Right ventricle myocardium superior (tissue), 1 donor: ENCODE results near the gene ELF3. TPM values are rescaled to one million over a fixed set of nuclear protein-coding genes. Genes with fewer than 3 reads are reported as not detected.
A peak's percentile ranks its signal among the peaks of the same experiment; 100 is the strongest.
"Not testable (repeated sequence)": the region's sequence is repeated elsewhere in the genome, so short reads cannot be mapped to it uniquely, and the experiment has no call there.

Experiments used
- ATAC-seq: fragments of 200-7000 bp; cut with Tn5 transposase; one replicate; pipeline ENCODE4 v1.9.1; 2020; ENCODE audit warnings: mild to moderate bottlenecking; ENCODE audit not compliant: poor library complexity
- DNase-seq: peaks from one replicate; pipeline ENCODE4 v3.0.0-alpha.2; 2020
- intact Hi-C: fragments of 100-400 bp; cut with DNase I; formaldehyde crosslinking; loops from one replicate; pipeline ENCODE4 v1.11.2; 2022
- total RNA-seq: library from RNA; stranded (reverse); fragmentation: NEBNext Ultra II Directional; extraction: Animal tissue kit (Norgen Biotek cat#: 25700); gene quantifications from one replicate; pipeline ENCODE4 v1.2.1, GENCODE V29; 2021
- donor health status: DM: no; HTN: yes; CAD: no; lungs with severe emphysema.

The ELF3 gene
- total RNA-seq, 1 donor from 2014 or later = 0.65 TPM

- intact Hi-C loops = no loop called here
- DNase-seq (no peak), ATAC-seq (no peak)
Observed at GRCh38 chr1:202005958-202006357, 4.4 kb upstream of the ELF3 start.

DNA sequence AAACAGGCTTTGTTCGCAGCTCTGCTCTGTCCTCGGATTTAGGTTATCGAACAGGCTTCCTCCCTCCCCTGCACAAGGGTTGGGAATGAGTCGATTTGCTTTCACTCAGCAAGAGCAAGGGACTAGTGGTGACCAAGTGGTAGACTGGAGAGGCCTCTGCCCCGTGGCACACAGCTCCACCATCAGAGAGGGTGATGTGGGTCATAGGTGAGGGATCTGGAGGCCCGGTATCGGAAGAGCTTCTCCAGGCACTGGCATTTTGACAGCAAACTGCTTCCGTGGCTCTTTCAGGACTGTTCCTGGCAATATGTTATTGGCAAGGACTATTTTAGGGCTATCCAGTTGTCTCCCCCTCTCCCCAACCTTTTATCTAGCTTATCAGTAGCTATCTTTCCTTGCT, 3.1 kb upstream of the ELF3 start:
- DNase-seq (no peak), ATAC-seq (no peak)
- intact Hi-C loops = no loop called here

GRCh38 chr1:202007805-202008489, 2.4 kb upstream of the ELF3 start:
- DNase-seq (no peak), ATAC-seq (no peak)
- intact Hi-C loops = loop anchor here (2.0 kb wide), 1 partner anchor 111 kb away; no protein-coding TSS in a partner anchor

- ATAC-seq (peak; percentile 83), DNase-seq (peak; percentile 48)
- intact Hi-C loops = loop anchor here (2.0 kb wide), 1 partner anchor 109 kb away; no protein-coding TSS in a partner anchor
Observed at GRCh38 chr1:202009326-202010179, 834 bp upstream of the ELF3 start.

DNA sequence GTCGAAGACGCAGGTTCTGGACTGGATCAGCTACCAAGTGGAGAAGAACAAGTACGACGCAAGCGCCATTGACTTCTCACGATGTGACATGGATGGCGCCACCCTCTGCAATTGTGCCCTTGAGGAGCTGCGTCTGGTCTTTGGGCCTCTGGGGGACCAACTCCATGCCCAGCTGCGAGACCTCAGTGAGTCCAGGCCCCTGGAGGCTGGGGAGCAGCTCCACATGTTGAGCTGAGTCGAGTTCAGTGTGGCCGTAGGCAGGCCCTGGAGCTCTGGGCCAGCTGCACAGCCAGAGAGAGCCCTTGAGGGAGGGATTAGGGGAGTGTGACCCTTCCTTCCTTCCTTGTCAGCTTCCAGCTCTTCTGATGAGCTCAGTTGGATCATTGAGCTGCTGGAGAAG, 1.6 kb downstream of the ELF3 start:
- ATAC-seq = no peak
- intact Hi-C loops = no loop called here
- DNase-seq = no peak

GRCh38 chr1:202012544-202013478, 2.4 kb downstream of the ELF3 start:
- intact Hi-C loops = no loop called here
- DNase-seq (no peak), ATAC-seq (no peak)

DNA sequence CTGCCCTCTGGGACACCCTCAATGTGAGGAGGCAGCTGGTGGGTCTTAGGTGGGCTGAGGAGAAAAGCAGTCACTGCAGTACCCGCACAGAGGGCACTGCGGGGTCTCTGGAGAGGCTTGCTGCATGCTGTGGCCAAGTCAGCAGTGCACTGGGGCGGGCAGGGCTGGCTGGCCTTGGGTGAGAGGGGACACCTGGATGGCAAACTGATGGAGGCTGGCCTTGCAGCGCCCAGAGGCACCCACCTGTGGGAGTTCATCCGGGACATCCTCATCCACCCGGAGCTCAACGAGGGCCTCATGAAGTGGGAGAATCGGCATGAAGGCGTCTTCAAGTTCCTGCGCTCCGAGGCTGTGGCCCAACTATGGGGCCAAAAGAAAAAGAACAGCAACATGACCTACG, 3.2 kb downstream of the ELF3 start:
- ATAC-seq (no peak), DNase-seq (no peak)
- intact Hi-C loops = no loop called here

GRCh38 chr1:202014060-202014459, 3.7 kb downstream of the ELF3 start:
- ATAC-seq = no peak
- no peak for DNase-seq
- intact Hi-C loops = no loop called here

GRCh38 chr1:202014915-202015661, 4.7 kb downstream of the ELF3 start:
- DNase-seq (no peak), ATAC-seq (no peak)
- intact Hi-C loops = no loop called here

DNA sequence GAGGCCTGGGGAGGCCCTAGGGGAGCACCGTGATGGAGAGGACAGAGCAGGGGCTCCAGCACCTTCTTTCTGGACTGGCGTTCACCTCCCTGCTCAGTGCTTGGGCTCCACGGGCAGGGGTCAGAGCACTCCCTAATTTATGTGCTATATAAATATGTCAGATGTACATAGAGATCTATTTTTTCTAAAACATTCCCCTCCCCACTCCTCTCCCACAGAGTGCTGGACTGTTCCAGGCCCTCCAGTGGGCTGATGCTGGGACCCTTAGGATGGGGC, 5.2 kb downstream of the ELF3 start:
- no peak for ATAC-seq
- no peak for DNase-seq
- intact Hi-C loops = no loop called here

GRCh38 chr1:202016022-202016810, 5.8 kb downstream of the ELF3 start:
- intact Hi-C loops = no loop called here
- DNase-seq (no peak), ATAC-seq (no peak)

DNA sequence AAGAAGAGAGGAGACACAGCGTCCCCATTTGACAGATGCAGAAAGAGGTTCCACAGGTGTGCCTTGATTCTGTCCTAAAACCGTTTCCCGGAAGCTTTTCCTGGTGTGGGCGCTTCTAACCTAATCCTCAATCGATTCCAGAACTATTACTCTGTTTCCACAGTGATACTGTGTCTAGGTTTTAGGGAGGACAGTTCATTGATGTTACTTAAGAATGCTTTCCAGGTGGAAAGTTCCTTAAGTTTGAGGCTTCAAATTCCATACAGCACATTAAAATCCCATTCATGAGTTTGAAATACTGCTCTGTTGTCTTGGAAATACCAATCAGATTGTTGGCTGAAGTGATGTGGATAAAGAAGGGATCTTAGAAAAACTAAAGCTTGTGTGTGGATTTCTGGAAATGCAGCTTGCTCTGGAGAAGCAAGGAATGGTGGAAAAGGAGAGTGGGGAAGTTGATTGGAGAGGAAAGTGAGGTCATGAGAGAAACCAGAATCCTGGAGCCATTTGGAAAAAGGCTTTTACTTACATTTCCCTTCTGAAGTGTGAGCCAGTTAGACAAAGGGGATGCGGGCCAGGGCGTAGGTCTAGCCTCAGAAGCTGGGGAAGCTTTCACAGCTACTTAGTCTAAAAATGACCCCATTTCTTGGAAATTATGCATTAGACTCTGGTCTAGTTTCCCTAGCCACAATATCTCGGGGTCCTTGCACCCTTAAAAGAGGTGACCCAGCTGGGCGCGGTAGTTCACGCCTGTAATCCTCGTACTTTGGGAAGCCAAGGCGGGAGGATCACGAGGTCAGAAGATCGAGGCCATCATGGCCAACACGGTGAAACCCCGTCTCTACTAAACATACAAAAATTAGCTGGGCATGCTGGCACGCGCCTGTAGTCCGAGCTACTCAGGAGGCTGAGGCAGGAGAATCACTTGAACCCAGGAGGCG, 6.7 kb downstream of the ELF3 start:
- DNase-seq (no peak), ATAC-seq (no peak)
- intact Hi-C loops = no loop called here

- intact Hi-C loops = no loop called here
- DNase-seq (no peak), ATAC-seq (peak; percentile 13)
Observed at GRCh38 chr1:202017749-202018467, 7.5 kb downstream of the ELF3 start.

GRCh38 chr1:202018468-202019234, 8.3 kb downstream of the ELF3 start:
- intact Hi-C loops = no loop called here
- ATAC-seq (peak; percentile 53), DNase-seq (no peak)

- DNase-seq = not testable (repeated sequence)
Observed at GRCh38 chr1:202019235-202019558, 8.8 kb downstream of the ELF3 start.

DNA sequence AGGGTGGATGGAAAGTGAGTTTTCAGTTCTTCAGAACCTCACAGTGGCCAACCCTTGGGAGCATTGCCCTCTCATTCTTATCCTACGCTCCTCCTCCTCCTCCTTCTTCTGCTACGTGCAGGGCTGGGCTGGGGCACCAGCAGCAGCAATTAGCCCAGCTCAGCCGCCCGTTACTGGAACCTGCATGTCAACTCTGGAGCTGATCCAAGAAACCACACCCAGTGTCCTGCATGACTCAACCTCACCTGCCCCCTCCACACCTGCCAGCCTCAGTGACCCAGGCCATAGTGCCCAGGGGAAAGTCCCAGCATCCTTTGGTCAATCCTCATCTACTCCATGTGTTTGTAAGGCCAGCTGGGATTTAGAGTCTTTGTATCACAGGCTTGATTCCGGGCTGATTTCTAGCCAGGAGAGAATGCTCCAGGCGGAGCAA, 12.6 kb downstream of the ELF3 start:
- intact Hi-C loops = no loop called here
- no peak for DNase-seq
- ATAC-seq = peak; percentile 46

More at GRCh38 chr1:202019235-202019558, 8.8 kb downstream of the ELF3 start:
- ATAC-seq, intact Hi-C loops: not testable (repeated sequence)
